Measurements from ENCODE around the gene FOXP1.

Gene FOXP1

DNA sequence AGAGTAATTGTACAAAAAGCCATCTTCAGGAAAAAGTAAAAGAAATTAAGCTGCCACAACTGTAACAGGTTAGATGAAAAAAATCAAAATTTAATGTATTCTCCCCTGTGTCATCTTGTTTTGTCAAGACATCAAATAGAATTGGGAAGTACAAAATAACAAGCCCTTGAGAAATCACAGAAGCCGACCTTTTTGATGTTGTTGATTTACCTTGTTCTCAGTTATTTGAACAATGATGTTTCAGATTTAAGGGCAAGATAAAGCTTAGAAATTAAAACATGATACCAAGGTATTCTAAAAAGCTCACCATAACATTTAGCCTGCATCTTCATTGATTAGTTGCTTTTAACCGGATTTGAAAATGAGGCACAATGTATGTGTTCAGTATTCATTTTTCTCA, 523.0 kb downstream of the FOXP1 start:
- no peak for DNase-seq (ENCODE audit: low read depth in 2 of 2)

- no peak for DNase-seq (ENCODE audit: low read depth in 2 of 2)
Measured at GRCh38 chr3:71057526-71057894, 526.0 kb downstream of the FOXP1 start.

GRCh38 chr3:71056327-71056726, 527.2 kb downstream of the FOXP1 start:
- no peak for DNase-seq (ENCODE audit: low read depth in 2 of 2)

- no peak for DNase-seq (ENCODE audit: low read depth in 2 of 2)
Measured at GRCh38 chr3:71055257-71056001, 528.1 kb downstream of the FOXP1 start.

DNA sequence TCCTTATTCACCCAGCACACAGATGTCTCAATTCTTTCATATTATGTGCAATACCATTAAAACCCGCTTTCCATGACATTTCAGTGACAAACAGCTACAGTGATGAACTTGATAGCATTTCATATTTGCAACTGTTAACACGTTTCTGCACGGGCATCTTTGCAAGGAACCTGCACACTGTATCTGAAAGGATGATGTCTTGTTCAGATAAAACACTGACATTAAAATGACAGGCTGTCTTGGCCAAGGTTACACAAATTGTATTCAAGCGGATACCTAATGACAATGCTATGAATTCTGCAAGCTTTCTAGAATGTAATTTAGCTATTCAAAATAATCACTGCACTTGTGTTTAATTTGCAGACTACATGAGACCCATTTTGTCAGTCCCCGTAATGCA, 529.2 kb downstream of the FOXP1 start:
- no peak for DNase-seq (ENCODE audit: low read depth in 2 of 2)

GRCh38 chr3:71053495-71053894, 530.0 kb downstream of the FOXP1 start:
- no peak for DNase-seq (ENCODE audit: low read depth in 2 of 2)

DNA sequence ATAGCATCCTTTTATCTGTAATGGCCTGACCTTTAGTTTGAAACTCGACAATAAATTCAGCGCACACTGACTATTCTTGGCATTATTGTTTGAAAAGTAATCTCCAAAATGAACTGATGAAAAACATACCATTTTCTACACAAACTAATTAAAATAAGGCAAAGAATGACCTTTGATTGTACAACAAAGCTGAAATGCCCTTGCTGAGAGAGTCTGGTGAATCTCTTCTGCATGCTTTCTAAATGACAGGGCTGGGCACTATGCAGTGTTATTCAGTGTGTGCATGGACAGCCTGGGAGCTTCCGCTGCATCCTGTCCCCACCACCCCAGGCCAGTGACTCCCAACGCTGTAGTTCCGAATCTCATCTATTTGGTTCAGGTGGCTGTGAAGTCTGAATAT, 530.8 kb downstream of the FOXP1 start:
- DNase-seq (ENCODE audit: low read depth in 2 of 2) = no peak

GRCh38 chr3:71051893-71052687, 531.4 kb downstream of the FOXP1 start:
- peak in 1 of 2 experiments; percentile 61 for DNase-seq (ENCODE audit: low read depth in 2 of 2)

DNA sequence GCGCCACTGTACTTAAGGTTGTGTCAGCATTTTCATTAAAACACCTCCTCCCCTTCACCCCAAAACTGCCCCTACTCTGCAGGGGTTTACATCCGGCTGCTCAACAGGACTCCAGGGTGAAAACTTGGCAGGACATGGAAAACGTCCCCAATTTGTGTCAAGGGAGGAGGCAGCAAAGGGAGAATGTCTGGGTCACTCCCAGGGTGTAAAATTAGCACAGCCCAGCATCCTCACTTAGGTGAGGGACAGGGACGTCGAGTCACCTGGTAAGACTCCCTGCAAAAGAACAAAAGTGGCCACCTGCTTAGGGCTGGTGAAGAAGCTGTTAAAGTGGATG, 532.3 kb downstream of the FOXP1 start:
- no peak for DNase-seq (ENCODE audit: low read depth in 2 of 2)

GRCh38 chr3:71050538-71051258, 532.8 kb downstream of the FOXP1 start:
- DNase-seq (ENCODE audit: low read depth in 2 of 2) = peak; percentile 90 to 95

DNA sequence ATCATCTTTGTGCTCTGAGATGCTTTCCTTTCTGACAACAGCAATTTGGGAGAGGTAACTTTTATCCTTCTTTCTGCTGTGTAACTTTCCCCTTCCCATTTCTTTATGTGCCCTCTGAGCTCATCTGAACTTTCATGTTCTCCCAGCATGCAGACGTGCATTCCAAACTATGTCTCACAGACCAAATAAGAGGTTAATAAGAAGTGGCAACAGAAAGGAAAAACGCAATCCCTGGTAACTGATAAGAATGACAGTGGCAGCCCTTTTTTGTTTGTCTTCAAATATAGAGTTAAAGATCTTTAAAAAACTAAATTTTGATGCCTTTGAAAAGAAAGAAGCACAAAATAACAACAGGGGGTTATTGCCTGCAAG, 533.4 kb downstream of the FOXP1 start:
- DNase-seq (ENCODE audit: low read depth in 2 of 2) = no peak

DNA sequence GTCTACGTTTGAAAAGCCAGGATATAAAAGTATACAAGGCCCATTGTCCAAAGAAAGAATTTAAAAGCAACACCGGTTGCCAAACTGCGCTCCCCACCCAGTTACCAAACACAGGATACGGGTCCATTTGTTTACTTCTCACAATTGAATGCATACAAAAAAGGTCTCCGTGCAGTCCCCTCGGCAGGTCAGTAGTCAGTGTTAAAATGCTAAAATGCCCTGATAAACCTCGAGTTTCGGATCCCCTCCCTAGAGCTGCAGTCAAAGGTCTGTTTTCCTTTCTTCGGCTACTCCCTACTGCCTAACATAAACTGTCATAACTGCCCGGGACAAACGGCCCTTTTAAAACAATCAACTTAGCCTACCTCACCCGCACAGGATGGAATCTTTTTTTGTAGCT, 534.6 kb downstream of the FOXP1 start:
- DNase-seq (ENCODE audit: low read depth in 2 of 2) = no peak

DNA sequence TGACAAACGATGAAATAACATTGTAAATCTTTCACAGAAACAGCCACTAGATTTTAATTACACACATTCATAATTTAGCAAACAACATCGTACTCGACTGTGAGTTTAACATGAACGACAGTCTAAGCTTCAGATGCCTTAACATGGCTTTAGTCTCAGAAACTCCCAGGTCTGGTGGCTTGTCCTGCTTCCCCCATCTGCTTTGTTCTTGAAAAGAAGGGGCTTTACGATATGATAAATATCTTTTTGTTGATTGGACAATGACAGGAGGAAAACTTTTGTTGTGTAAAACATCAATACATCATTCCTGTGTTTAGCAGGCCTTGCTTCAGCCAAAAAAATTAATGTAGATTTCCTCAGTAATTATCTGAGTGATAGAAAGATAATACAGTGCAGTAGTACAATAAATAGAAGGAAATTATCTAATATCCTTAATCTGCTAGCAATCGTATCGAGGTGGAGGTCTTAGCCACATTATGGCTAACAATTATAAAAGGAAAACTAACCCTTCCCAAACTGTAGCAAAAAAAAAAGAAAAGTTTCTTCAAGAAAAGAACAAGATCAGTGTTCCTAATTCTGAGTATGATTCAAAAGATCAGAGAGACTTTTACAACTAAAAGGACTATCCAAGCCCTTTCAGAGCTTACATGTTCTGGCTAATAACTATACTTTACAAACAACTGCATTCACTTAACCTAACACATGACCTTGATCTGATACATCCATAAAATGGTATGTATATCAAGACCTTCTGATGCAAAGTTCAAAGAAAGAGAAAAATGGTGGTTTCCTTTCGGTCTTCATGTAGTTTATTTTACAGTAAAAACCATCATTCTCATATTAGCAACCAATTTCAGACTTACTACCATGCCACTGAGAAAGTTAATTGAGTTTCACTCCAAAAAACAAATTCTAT, 535.7 kb downstream of the FOXP1 start:
- DNase-seq (ENCODE audit: low read depth in 2 of 2) = no peak

- DNase-seq (ENCODE audit: low read depth in 2 of 2) = no peak
Measured at GRCh38 chr3:71046791-71047190, 536.7 kb downstream of the FOXP1 start.

DNA sequence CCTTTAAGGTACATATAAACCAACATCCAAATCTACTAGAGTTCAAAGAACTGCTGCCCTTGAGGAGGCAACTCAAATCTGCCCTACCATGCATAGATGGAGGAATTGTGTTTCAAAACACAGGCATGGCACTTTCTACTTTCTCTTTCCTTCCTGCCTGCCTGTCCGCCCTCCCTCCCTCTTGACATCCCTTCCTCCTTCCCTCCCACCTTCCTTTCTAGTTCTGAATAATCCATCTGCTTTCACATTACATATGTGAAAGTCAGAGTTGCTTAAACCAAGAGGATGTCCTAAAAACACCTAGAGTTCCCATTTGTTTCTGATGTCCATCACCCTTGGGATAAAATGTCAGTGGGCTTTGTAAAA, 537.6 kb downstream of the FOXP1 start:
- DNase-seq (ENCODE audit: low read depth in 2 of 2) = no peak

GRCh38 chr3:71045212-71045916, 538.2 kb downstream of the FOXP1 start:
- no peak for DNase-seq (ENCODE audit: low read depth in 2 of 2)

DNA sequence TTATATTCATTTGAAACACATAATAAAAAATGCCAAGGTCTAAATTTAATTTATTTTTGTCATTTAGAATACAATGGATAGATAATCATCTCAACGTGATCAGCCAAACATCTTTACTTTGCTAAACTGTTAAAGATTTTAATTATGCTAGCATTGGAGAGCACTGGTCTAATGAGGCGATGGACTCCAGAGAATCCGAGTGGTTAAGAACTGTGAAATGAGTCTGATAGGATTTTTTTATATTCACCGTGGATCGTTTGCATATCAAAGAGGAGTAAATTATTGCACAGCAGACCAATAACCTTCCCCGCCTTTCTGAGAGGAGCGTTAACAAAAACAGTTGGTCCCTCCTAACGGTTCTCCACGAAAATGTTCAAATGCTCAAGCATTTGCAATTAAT, 540.8 kb downstream of the FOXP1 start:
- no peak for DNase-seq (ENCODE audit: low read depth in 2 of 2)

DNA sequence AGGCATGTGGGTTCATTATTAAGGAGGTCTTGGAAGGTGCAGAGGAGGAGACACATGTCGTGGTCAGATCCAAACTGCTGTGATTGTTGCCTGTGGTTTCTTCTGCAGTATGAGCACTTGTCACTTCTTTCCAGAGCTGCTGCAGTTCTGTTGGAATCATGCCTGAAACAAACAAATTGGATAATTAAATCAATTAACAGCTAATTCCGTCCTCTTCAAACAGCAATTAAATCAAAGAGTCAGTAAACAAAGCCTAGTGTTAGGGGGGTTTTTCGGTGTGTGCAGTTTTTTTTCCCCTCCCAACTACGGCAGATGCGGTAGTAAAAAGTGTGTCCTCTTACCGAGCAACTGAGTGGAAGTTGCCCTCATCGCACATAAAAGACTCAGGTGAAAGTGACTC, 542.2 kb downstream of the FOXP1 start:
- no peak for DNase-seq (ENCODE audit: low read depth in 2 of 2)

DNA sequence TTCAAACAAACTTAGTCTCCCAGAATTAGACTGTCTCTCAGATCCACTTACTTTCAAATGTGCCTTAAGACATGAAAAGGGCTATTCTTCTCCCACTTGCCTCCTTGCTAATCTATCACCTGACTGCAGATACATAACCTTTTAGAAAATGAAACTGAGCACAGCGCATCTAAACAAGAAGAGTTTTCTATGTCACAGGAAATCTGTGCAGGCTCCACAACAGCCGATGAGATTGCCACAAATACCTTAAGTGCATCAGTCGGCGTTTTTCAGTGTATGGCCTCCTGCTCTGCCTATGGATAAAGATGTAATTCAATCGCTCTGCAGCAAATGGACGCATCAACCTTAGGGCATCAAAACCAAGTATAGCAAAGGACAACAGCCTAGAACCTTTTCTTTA, 544.2 kb downstream of the FOXP1 start:
- no peak for DNase-seq (ENCODE audit: low read depth in 2 of 2)

GRCh38 chr3:71037775-71038174, 545.8 kb downstream of the FOXP1 start:
- no peak for DNase-seq (ENCODE audit: low read depth in 2 of 2)

GRCh38 chr3:71035886-71036285, 547.6 kb downstream of the FOXP1 start:
- DNase-seq (ENCODE audit: low read depth in 2 of 2) = no peak

Data from fibroblast of skin of left biceps (primary cell).